SU-DHL-6 (cell line): ENCODE data around the gene ZNF20.

Experiments
- EZH2phosphoT487 ChIP-seq: fragments of 200-600 bp; sonication (generic), shearing (Covaris generic); conservative IDR thresholded peaks from 2 replicates; pipeline ENCODE4 v1.6.1; 2018; ENCODE audit warnings: mild to moderate bottlenecking, antibody characterized with exemption, low read length, moderate library complexity, mixed read lengths
- TF ChIP-seq, protein P1 (sequence below): fragments of 200-600 bp; sonication (generic); IDR thresholded peaks from one replicate; pipeline ENCODE4 v1.5.1; 2017; ENCODE audit warnings: antibody characterized with exemption, mild to moderate bottlenecking, low read length, moderate library complexity; ENCODE audit not compliant: insufficient read depth, poor library complexity, severe bottlenecking

DNA sequence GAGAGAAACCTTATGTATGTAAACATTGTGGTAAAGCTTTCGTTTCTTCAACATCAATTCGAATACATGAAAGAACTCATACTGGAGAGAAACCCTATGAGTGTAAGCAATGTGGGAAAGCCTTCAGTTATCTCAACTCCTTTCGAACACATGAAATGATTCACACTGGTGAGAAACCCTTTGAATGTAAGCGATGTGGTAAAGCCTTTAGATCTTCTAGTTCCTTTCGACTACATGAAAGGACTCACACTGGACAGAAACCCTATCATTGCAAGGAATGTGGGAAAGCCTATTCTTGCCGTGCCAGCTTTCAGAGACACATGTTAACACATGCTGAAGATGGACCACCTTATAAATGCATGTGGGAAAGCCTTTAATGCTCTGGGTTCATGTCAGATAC lies 47.5 kb upstream of the ZNF20 start:
- TF ChIP-seq, protein P1, sequence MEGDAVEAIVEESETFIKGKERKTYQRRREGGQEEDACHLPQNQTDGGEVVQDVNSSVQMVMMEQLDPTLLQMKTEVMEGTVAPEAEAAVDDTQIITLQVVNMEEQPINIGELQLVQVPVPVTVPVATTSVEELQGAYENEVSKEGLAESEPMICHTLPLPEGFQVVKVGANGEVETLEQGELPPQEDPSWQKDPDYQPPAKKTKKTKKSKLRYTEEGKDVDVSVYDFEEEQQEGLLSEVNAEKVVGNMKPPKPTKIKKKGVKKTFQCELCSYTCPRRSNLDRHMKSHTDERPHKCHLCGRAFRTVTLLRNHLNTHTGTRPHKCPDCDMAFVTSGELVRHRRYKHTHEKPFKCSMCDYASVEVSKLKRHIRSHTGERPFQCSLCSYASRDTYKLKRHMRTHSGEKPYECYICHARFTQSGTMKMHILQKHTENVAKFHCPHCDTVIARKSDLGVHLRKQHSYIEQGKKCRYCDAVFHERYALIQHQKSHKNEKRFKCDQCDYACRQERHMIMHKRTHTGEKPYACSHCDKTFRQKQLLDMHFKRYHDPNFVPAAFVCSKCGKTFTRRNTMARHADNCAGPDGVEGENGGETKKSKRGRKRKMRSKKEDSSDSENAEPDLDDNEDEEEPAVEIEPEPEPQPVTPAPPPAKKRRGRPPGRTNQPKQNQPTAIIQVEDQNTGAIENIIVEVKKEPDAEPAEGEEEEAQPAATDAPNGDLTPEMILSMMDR, result no peak
- TF ChIP-seq EZH2phosphoT487, result no peak
